ENCODE measurements around the gene CTNNBL1.
"Not testable (repeated sequence)": the region's sequence is repeated elsewhere in the genome, so short reads cannot be mapped to it uniquely, and the experiment has no call there.

Gene CTNNBL1

GRCh38 chr20:37711001-37711400 lies 17.2 kb downstream of the CTNNBL1 start:
- no peak for DNase-seq (ENCODE audit: low spot score)

GRCh38 chr20:37711994-37712964 lies 18.4 kb downstream of the CTNNBL1 start:
- DNase-seq (ENCODE audit: low spot score) = no peak

- no peak for DNase-seq (ENCODE audit: low spot score)
Observed at GRCh38 chr20:37713396-37713795, 19.6 kb downstream of the CTNNBL1 start.

GRCh38 chr20:37714978-37715672 lies 21.3 kb downstream of the CTNNBL1 start:
- DNase-seq (ENCODE audit: low spot score) = no peak

GRCh38 chr20:37721751-37722150 lies 27.9 kb downstream of the CTNNBL1 start:
- no peak for DNase-seq (ENCODE audit: low spot score)

GRCh38 chr20:37722312-37722711 lies 28.5 kb downstream of the CTNNBL1 start:
- not testable (repeated sequence) for DNase-seq (ENCODE audit: low spot score)

- DNase-seq (ENCODE audit: low spot score) = no peak
Observed at GRCh38 chr20:37723668-37724067, 29.8 kb downstream of the CTNNBL1 start.

GRCh38 chr20:37725165-37725564 lies 31.3 kb downstream of the CTNNBL1 start:
- no peak for DNase-seq (ENCODE audit: low spot score)

- DNase-seq (ENCODE audit: low spot score) = no peak
Observed at GRCh38 chr20:37725855-37726254, 32.0 kb downstream of the CTNNBL1 start.

- DNase-seq (ENCODE audit: low spot score) = no peak
Observed at GRCh38 chr20:37726321-37726720, 32.5 kb downstream of the CTNNBL1 start.

- DNase-seq (ENCODE audit: low spot score) = no peak
Observed at GRCh38 chr20:37726971-37727956, 33.4 kb downstream of the CTNNBL1 start.

- DNase-seq (ENCODE audit: low spot score) = no peak
Observed at GRCh38 chr20:37727957-37728634, 34.3 kb downstream of the CTNNBL1 start.

- no peak for DNase-seq (ENCODE audit: low spot score)
Observed at GRCh38 chr20:37728635-37728983, 34.8 kb downstream of the CTNNBL1 start.

- no peak for DNase-seq (ENCODE audit: low spot score)
Observed at GRCh38 chr20:37729452-37729851, 35.6 kb downstream of the CTNNBL1 start.

- no peak for DNase-seq (ENCODE audit: low spot score)
Observed at GRCh38 chr20:37729909-37730308, 36.1 kb downstream of the CTNNBL1 start.

GRCh38 chr20:37733416-37733815 lies 39.6 kb downstream of the CTNNBL1 start:
- DNase-seq (ENCODE audit: low spot score) = no peak

GRCh38 chr20:37734228-37734985 lies 40.6 kb downstream of the CTNNBL1 start:
- no peak for DNase-seq (ENCODE audit: low spot score)

GRCh38 chr20:37735541-37735940 lies 41.7 kb downstream of the CTNNBL1 start:
- no peak for DNase-seq (ENCODE audit: low spot score)

- DNase-seq (ENCODE audit: low spot score) = no peak
Observed at GRCh38 chr20:37736132-37736531, 42.3 kb downstream of the CTNNBL1 start.

GRCh38 chr20:37737826-37738420 lies 44.1 kb downstream of the CTNNBL1 start:
- DNase-seq (ENCODE audit: low spot score) = no peak

Data from LoVo (cell line).